Sigmoid colon (tissue), 4 donors: ENCODE data around the gene CACNB2.

Experiments
- EP300 ChIP-seq, 4 donors: sonication (generic); formaldehyde crosslinking; IDR thresholded peaks; one replicate each; pipeline ENCODE4 v1.6.1; 2017; ENCODE audit warnings: antibody characterized with exemption in 4 of 4
- POLR2A ChIP-seq, 2 donors: fragments of 450-650 bp; IDR thresholded peaks; one replicate each; pipeline ENCODE4 v1.6.1; 2016; ENCODE audit warnings: antibody characterized with exemption in 2 of 2, mild to moderate bottlenecking in 2 of 2, moderate library complexity in 2 of 2

GRCh38 chr10:18571076-18571475, 430.9 kb downstream of the CACNB2 start:
- TF ChIP-seq EP300 (IDR thresholded peaks at IDR 0.05) (no peak), POLR2A (IDR thresholded peaks at IDR 0.05) (no peak)
